Loucy (cell line): ENCODE measurements around the gene CRX.

Experiments
- CTCF ChIP-seq: fragments of 200-600 bp; sonication (generic); conservative IDR thresholded peaks from 2 replicates; pipeline ENCODE4 v1.5.1; 2014; ENCODE audit warnings: mild to moderate bottlenecking, antibody characterized with exemption, low read length
- EZH2phosphoT487 ChIP-seq: fragments of 200-600 bp; IDR thresholded peaks from 2 replicates; pipeline ENCODE4 v1.6.1; 2018; ENCODE audit warnings: antibody characterized with exemption, mild to moderate bottlenecking, moderate library complexity, borderline replicate concordance

GRCh38 chr19:47836038-47836437 is 14.3 kb downstream of the CRX start:
- TF ChIP-seq CTCF, result no peak
- no peak for TF ChIP-seq EZH2phosphoT487
